HG03354 (cell line): Measurements from ENCODE around the gene TTN.
"Not testable (repeated sequence)": the region's sequence is repeated elsewhere in the genome, so short reads cannot be mapped to it uniquely, and the experiment has no call there.

Experiments used
- ATAC-seq: cut with Tn5 transposase; IDR thresholded peaks from one replicate; pipeline ENCODE4 v1.9.1; 2021; ENCODE audit warnings: mild to moderate bottlenecking; ENCODE audit not compliant: unreplicated experiment, poor library complexity, severe bottlenecking

The TTN gene

DNA sequence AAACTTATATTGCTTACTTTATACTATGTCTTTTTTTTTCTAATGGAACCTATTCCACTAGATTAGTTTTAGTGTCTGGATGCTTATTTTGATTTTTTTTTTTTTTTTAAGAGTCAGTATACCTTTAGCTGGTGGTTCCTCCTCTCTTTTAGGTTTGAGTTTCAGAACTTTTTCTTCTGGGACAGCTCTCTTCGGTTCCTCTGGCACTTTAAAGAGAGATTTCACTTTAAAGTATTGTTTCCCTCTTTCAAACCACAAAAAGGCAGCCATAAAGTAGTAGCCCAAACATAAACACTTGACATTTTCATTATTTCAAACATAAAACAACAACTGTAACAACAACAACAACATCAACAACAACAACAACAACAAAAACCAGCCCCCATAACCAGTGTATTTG lies 123.3 kb downstream of the TTN start:
- no peak for ATAC-seq

GRCh38 chr2:178681081-178681480 lies 126.1 kb downstream of the TTN start:
- ATAC-seq, result no peak

DNA sequence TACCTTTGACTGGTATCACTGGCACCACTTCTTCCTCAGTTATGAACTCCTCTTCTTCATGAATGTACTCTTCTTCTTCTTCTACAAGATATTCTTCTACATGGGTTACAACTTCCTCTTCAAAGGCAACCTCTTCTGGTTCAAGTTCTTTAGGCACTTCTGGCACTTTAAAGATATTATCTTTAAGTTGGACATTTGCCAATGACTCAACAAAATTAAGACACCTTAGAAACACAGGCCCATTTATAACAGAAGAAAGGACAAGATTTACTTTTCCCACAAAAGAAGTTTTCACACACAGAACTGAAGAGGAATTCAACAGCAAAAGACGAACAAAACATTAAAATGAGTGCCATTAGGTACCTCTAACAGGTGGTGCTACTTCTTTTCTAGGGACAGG lies 127.3 kb downstream of the TTN start:
- no peak for ATAC-seq

- ATAC-seq, result no peak
Observed at GRCh38 chr2:178677599-178677998, 129.6 kb downstream of the TTN start.

- no peak for ATAC-seq
Observed at GRCh38 chr2:178676046-178676445, 131.2 kb downstream of the TTN start.

GRCh38 chr2:178674122-178674521 lies 133.1 kb downstream of the TTN start:
- ATAC-seq, result no peak

DNA sequence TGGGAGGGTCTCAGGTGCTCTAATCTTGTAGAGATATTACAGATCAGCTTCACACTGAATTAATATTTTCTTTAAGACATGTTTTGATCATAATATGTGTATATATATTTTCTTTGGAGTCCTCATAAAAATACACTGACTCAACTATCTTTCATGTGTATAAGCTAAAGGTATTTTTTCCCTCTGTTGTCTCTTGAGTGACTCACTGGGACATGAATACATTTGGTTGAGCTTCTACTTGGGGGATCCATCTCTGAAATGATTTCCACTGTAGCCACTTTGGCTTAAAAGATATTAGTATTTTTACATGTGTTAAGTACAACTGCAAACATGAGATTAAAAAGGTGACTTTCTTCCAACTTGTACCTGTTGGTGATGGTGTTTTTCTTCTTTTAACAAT lies 140.8 kb downstream of the TTN start:
- no peak for ATAC-seq

- ATAC-seq, result not testable (repeated sequence)
Observed at GRCh38 chr2:178658480-178658879, 148.7 kb downstream of the TTN start.

GRCh38 chr2:178650554-178650953 lies 156.7 kb downstream of the TTN start:
- ATAC-seq, result no peak

GRCh38 chr2:178644919-178645318 lies 162.3 kb downstream of the TTN start:
- no peak for ATAC-seq

DNA sequence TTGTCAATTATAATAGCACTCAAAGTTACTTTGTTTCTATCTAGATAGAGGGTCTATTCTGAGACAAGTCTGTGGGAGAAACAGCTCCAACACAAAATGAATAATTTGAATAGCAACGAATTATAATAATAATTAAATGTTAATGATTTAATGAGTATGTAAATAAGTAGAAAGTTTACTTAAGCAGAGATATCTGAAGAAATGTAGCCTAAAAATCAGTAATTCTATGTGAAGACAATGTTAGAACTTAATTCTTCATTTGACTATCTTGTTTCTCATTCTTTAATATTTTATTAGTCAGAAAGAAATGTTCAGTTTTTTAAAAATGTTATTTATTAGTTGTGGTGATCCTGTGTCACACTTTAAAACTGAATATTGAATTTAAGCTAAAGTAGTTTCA lies 165.7 kb downstream of the TTN start:
- no peak for ATAC-seq

- ATAC-seq, result no peak
Observed at GRCh38 chr2:178635897-178636296, 171.3 kb downstream of the TTN start.

- no peak for ATAC-seq
Observed at GRCh38 chr2:178632729-178633128, 174.5 kb downstream of the TTN start.

GRCh38 chr2:178630581-178630980 lies 176.6 kb downstream of the TTN start:
- no peak for ATAC-seq

- ATAC-seq, result no peak
Observed at GRCh38 chr2:178629463-178629862, 177.8 kb downstream of the TTN start.

- ATAC-seq, result no peak
Observed at GRCh38 chr2:178628605-178629004, 178.6 kb downstream of the TTN start.

GRCh38 chr2:178627401-178627800 lies 179.8 kb downstream of the TTN start:
- no peak for ATAC-seq

- ATAC-seq, result no peak
Observed at GRCh38 chr2:178615969-178616368, 191.3 kb downstream of the TTN start.

- ATAC-seq, result no peak
Observed at GRCh38 chr2:178602901-178603300, 204.3 kb downstream of the TTN start.

GRCh38 chr2:178592655-178593054 lies 214.6 kb downstream of the TTN start:
- no peak for ATAC-seq

GRCh38 chr2:178589335-178589734 lies 217.9 kb downstream of the TTN start:
- ATAC-seq, result no peak

- ATAC-seq, result no peak
Observed at GRCh38 chr2:178584666-178585065, 222.6 kb downstream of the TTN start.

DNA sequence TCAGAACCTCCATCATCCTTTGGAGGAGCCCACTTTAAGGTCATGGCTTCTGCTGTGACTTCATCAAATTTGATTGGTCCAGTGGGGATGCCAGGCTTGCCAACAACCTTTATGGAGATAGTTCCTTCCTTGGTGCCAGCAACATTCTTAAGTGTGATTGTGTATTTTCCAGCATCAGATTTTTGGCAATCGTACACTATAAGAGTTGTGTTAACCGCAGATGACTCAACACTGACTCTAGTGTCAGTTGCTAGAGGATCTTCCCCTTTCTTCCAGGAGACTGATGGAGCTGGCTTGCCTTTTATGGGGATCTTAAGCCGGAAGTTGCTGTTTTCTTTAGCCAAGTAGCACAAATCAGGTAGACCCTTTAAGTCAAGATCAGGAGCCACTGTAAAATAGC lies 228.2 kb downstream of the TTN start:
- ATAC-seq, result no peak
